Mucosa of descending colon (tissue), 3 donors: ENCODE measurements around the gene TRIP12. TPM values are rescaled to one million over a fixed set of nuclear protein-coding genes. Genes with fewer than 3 reads are reported as not detected.
A peak's percentile ranks its signal among the peaks of the same experiment; 100 is the strongest.
"Not testable (repeated sequence)": the region's sequence is repeated elsewhere in the genome, so short reads cannot be mapped to it uniquely, and the experiment has no call there.

Experiments
- ATAC-seq: fragments of 200-7000 bp; cut with Tn5 transposase; one replicate; pipeline ENCODE4 v1.9.1; 2020; ENCODE audit warnings: mild to moderate bottlenecking, moderate library complexity
- DNase-seq, 3 donors: peaks; one replicate each; pipeline ENCODE4 v3.0.0-alpha.2; 2020
- H3K36me3 ChIP-seq: fragments of 200-600 bp; one replicate; pipeline ENCODE4 v1.8.0; 2021; ENCODE audit warnings: low read depth, mild to moderate bottlenecking
- H3K4me1 ChIP-seq: fragments of 200-600 bp; one replicate; pipeline ENCODE4 v1.8.0; 2021; ENCODE audit warnings: low read depth, mild to moderate bottlenecking
- H3K4me3 ChIP-seq: fragments of 200-600 bp; one replicate; pipeline ENCODE4 v1.8.0; 2021; ENCODE audit warnings: mild to moderate bottlenecking
- H3K9me3 ChIP-seq: fragments of 200-600 bp; one replicate; pipeline ENCODE4 v1.8.0; 2021; ENCODE audit warnings: mild to moderate bottlenecking
- intact Hi-C, 2 donors: fragments of 100-400 bp; cut with DNase I in 1 of 2; cut with micrococcal nuclease in 1 of 2; formaldehyde crosslinking; loops; one replicate each; pipeline versions ENCODE4 v1.11.0 to v1.11.1; 2022; cut with DNase I, micrococcal nuclease
- total RNA-seq, 3 donors: library from RNA; stranded (reverse); fragmentation: NEBNext Ultra II Directional in 2 of 3; extraction: Animal tissue kit (Norgen Biotek cat#: 25700) in 2 of 3; gene quantifications; one replicate each; pipeline versions ENCODE4 v1.2.1 to v1.2.4, GENCODE V29; 2021 to 2023
- TF ChIP-seq, protein P1 (sequence below): fragments of 200-600 bp; IDR thresholded peaks from one replicate; pipeline ENCODE4 v1.8.0; 2022; ENCODE audit warnings: antibody characterized with exemption, mild to moderate bottlenecking
- donor health status: DM: no; HTN: no; CAD: no; lungs with moderate emphysema.
- donor health status: DM: no; HTN: no; CAD: no.
- donor health status: DM: no; HTN: yes; CAD: no.

Gene TRIP12
- total RNA-seq, 3 donors from 2014 or later, result 196 to 240 (median 202) TPM

DNA sequence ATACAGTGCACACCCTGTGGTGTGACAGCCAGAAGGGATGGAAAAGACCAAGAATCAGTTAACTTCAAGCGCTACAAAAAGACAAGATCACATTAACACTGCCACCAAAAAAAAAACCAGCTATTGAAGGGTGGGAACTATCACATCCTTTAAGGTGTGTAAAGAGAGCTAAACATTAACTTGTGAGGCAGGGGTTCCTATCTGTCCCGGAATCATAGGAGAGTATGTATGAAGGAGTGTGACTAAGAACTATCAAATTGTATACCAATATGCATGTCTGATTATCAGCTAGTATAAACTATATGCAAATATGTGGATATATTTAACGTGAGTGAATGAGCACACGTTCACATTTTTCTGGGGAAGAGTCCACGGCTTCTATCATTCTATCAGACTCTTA lies 119.0 kb downstream of the TRIP12 start:
- intact Hi-C loops, result no loop called here
- Histone ChIP-seq H3K36me3 (no peaks in the 10 kb centered on the region), H3K4me1 (peaks cover 3% of the 10 kb centered on the region), H3K9me3 (no peaks in the 10 kb centered on the region), H3K4me3 (no peak overlapping the region)
- no peak for DNase-seq
- TF ChIP-seq, protein P1, sequence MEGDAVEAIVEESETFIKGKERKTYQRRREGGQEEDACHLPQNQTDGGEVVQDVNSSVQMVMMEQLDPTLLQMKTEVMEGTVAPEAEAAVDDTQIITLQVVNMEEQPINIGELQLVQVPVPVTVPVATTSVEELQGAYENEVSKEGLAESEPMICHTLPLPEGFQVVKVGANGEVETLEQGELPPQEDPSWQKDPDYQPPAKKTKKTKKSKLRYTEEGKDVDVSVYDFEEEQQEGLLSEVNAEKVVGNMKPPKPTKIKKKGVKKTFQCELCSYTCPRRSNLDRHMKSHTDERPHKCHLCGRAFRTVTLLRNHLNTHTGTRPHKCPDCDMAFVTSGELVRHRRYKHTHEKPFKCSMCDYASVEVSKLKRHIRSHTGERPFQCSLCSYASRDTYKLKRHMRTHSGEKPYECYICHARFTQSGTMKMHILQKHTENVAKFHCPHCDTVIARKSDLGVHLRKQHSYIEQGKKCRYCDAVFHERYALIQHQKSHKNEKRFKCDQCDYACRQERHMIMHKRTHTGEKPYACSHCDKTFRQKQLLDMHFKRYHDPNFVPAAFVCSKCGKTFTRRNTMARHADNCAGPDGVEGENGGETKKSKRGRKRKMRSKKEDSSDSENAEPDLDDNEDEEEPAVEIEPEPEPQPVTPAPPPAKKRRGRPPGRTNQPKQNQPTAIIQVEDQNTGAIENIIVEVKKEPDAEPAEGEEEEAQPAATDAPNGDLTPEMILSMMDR, result no peak
- peak; percentile 66 for ATAC-seq

DNA sequence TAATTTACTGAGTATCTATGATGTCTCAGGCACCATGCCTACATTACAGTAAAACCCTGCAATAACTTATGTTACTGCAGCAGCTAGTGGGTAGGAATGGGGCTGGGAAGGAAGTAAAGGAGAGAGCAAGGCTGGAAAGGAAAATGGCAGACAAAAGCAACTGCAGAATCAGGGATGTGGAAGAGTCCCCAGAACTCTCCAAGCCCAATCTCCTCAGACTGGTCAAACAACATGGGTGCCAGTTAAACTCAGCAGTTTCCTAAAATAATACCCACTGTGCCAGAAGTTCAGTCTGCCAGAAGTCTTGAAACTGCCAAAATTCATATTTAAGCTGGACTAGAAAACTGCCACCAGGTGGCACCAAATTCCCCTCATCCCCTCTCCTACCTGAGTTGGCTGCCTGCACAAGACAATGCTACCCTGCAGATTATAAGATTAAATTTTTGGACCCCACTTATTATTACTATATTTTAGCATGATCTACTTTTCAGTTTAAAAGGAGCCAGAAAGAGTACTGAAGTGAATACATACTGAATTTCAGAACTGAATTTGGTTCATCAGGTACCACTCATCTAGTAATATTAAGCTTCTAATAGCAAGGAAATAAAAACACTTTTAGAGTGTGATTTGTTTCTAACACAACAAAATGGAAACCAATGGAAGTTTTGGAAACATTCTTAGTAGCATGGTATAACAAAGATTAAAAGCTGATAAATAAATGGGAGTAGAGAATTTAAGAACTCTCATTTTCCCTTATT lies 120.6 kb downstream of the TRIP12 start:
- peak in 2 of 3 donors; percentile 39 to 82 for DNase-seq
- no peak overlapping the region for H3K4me3 ChIP-seq
- H3K4me1 ChIP-seq, result peaks cover 3% of the 10 kb centered on the region
- peak; percentile 78 for ATAC-seq
- H3K9me3 ChIP-seq, result no peaks in the 10 kb centered on the region
- TF ChIP-seq, protein P1, result peak; percentile 62
- peaks cover 7% of the 10 kb centered on the region for H3K36me3 ChIP-seq
- intact Hi-C loops, result no loop called here

DNA sequence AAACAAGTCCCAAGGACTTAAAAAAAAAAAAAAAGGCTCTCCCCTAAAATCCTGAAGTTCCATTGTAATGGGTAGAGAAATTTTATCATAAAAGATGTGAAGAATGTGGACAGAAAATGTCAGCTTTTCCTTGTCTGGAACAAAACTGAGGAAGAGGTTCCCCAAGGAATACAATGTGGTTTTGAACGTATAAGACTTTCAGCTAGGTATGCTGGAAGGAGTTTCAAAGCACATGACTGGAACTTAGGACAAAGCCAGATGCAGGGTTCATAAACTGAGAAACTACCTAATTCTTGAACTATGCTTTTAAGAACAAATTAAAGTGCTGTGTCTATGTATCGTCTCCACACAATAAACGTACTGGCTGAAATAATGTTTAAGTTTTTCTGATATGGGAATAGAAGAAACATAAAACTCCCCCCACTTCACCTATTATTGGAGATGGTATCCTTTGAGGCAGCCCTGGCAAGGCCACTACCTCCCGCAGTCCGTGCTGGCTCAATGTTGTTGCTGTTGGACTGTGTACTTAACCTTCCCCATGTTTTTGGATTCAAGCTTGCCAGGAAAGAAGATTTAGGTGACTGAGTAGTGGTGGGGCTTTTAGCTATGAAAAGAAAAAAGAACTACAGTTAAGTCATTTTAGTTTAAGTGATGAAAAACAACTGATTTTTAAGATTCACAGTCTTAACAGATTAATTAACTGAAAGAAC lies 123.2 kb downstream of the TRIP12 start:
- ATAC-seq (no peak), DNase-seq (no peak)
- no peaks in the 10 kb centered on the region for H3K9me3 ChIP-seq
- TF ChIP-seq, protein P1, result no peak
- peaks cover 7% of the 10 kb centered on the region for H3K36me3 ChIP-seq
- H3K4me3 ChIP-seq, result no peak overlapping the region
- peaks cover 3% of the 10 kb centered on the region for H3K4me1 ChIP-seq
- intact Hi-C loops, result no loop called here

DNA sequence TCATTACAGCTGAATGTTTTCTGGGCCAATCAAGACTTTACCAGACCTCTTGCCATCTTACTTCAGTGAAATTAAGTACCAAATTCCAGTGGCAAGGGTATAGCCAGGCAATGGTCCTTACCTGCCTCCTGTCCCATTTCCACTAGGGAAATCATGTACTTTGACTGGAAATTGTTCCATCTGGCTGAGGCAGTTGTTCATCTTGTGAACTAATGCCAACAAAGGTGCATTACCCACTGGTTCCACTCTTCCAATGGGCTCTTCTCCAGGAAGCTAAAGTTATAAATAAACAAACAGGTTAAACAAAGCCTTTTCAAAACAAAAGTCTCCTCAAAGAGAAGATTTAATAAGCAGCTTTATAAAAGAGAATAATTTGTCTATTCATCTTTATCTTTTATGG lies 126.8 kb downstream of the TRIP12 start:
- Histone ChIP-seq H3K36me3 (peaks cover 7% of the 10 kb centered on the region), H3K4me1 (no peaks in the 10 kb centered on the region), H3K9me3 (no peaks in the 10 kb centered on the region), H3K4me3 (no peak overlapping the region)
- DNase-seq, result no peak
- ATAC-seq, result no peak
- intact Hi-C loops, result no loop called here
- TF ChIP-seq, protein P1, result no peak

DNA sequence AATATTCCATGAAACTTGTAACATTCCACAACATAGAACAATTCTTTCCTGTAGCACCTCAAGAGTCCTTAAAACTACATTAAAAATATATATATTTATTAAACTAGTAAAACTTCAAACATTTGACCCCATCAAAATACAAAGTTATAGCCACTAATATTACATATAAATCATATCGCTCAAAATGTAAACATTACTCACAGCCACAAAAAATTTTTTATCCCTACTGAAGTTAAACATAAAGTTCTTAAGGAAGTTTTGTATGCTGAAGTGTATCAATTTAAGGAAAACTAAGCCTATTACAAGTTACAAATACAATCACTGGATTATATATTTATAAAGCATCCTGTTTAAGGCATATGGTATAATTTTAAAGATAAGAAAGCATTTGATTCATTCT lies 127.2 kb downstream of the TRIP12 start:
- intact Hi-C loops, result no loop called here
- ATAC-seq, result no peak
- TF ChIP-seq, protein P1, result no peak
- Histone ChIP-seq H3K4me1 (no peaks in the 10 kb centered on the region), H3K36me3 (peaks cover 7% of the 10 kb centered on the region), H3K9me3 (no peaks in the 10 kb centered on the region), H3K4me3 (no peak overlapping the region)
- DNase-seq, result no peak

DNA sequence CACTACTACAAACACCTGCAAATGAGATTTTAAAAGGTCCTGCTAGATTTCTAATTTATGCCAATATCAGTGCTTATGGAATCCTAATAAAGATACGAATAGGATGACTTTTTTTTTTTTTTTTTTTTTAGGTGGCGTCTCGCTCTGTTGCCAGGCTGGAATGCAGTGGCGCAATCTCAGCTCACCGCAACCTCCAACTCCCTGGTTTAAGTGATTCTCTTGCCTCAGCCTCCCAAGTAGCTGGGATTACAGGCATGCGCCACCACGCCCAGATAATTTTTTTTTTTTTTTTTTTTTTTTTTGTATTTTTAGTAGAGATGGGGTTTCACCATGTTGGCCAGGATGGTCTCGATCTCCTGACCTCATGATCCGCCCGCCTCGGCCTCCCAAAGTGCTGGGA lies 135.5 kb downstream of the TRIP12 start:
- not testable (repeated sequence) for H3K36me3 ChIP-seq

More for the DNA sequence above, 135.5 kb downstream of the TRIP12 start:
- ATAC-seq, intact Hi-C loops, H3K4me1 ChIP-seq, H3K9me3 ChIP-seq, DNase-seq, H3K4me3 ChIP-seq: not testable (repeated sequence)
